22Rv1 (cell line): ENCODE data around the gene INTS11.

Experiments used
- H3K27ac ChIP-seq: fragments of 450-650 bp; 2 replicates; pipeline ENCODE4 v1.5.1; 2017
- CTCF ChIP-seq: fragments of 450-650 bp; IDR thresholded peaks from 2 replicates; pipeline ENCODE4 v1.5.1; 2017; ENCODE audit warnings: mild to moderate bottlenecking
- ZFX ChIP-seq: fragments of 450-650 bp; IDR thresholded peaks from 2 replicates; pipeline ENCODE4 v1.6.1; 2017; ENCODE audit warnings: antibody characterized with exemption, borderline replicate concordance

Gene INTS11

DNA sequence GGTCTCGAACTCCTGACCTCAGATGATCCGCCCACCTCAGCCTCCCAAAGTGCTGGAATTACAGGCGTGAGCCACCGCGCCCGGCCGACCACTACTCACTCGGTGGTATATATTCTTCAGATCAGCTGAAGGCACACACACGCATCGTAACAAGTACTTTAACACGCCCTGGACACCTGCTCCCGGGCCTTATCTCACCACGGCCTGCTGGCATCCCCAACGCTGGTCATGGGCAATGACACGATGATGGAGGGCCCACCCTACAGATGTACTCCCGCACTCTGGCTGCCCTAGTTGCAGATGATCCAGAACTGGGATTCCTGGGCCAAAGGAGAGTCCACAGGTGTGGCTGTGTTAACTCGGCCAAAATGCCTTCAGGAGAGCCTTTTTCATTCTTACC is 62.4 kb downstream of the INTS11 start:
- no peak for TF ChIP-seq ZFX
- no peak for TF ChIP-seq CTCF
- no peak overlapping the region for H3K27ac ChIP-seq
